GM19455 (cell line): Measurements from ENCODE around the gene LY86.

Experiments
- ATAC-seq: cut with Tn5 transposase; IDR thresholded peaks from one replicate; pipeline ENCODE4 v1.9.1; 2021; ENCODE audit not compliant: unreplicated experiment

The LY86 gene

GRCh38 chr6:6699741-6700367 lies 111.3 kb downstream of the LY86 start:
- no peak for ATAC-seq

GRCh38 chr6:6700407-6701270 lies 112.1 kb downstream of the LY86 start:
- ATAC-seq = no peak

- ATAC-seq = no peak
These were observed 113.3 kb downstream of the LY86 start for GRCh38 chr6:6701864-6702263.

GRCh38 chr6:6703699-6704098 lies 115.2 kb downstream of the LY86 start:
- ATAC-seq = no peak
